GM21576 (cell line): ENCODE measurements around the gene LPAR3.
"Not testable (repeated sequence)": the region's sequence is repeated elsewhere in the genome, so short reads cannot be mapped to it uniquely, and the experiment has no call there.

Experiments
- ATAC-seq: cut with Tn5 transposase; IDR thresholded peaks from one replicate; pipeline ENCODE4 v1.9.1; 2021; ENCODE audit warnings: mild to moderate bottlenecking, moderate library complexity; ENCODE audit not compliant: unreplicated experiment

The LPAR3 gene

GRCh38 chr1:84907095-84907827, 14.3 kb upstream of the LPAR3 start:
- ATAC-seq = no peak

DNA sequence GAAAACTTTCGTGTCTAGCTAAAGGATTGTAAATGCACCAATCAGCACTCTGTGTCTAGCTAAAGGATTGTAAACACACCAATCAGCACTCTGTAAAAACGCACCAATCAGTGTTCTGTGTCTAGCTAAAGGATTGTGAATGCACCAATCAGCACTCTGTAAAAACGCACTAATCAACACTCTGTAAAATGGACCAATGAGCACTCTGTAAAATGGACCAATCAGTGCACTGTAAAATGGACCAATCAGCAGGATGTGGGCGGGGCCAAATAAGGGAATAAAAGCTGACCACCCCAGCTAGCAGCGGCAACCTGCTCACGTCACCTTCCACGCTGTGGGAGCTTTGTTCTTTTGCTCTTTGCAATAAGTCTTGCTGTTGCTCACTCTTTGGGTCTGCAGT, 9.7 kb upstream of the LPAR3 start:
- not testable (repeated sequence) for ATAC-seq

DNA sequence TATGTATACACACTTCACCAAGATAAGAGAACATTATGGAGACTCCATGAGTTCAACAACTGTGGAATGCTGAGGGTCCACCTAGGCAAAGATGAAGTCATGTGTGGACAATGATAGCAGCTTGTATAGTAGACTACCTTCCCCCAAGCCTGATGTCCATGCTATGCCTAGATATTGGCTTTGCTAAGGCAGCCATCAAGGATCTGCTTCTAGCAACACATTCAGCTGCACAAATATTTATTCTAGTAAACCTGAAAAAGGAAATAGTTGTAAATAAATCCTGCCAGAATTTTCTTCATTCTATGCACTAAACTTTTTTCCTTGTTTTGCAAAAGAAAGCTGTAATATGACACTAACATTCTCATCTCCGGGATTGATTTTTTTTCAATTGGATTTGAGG, 7.0 kb upstream of the LPAR3 start:
- ATAC-seq = no peak

- no peak for ATAC-seq
Observed at GRCh38 chr1:84896279-84896678, 3.3 kb upstream of the LPAR3 start.

GRCh38 chr1:84890566-84890965, 2.4 kb downstream of the LPAR3 start:
- no peak for ATAC-seq

DNA sequence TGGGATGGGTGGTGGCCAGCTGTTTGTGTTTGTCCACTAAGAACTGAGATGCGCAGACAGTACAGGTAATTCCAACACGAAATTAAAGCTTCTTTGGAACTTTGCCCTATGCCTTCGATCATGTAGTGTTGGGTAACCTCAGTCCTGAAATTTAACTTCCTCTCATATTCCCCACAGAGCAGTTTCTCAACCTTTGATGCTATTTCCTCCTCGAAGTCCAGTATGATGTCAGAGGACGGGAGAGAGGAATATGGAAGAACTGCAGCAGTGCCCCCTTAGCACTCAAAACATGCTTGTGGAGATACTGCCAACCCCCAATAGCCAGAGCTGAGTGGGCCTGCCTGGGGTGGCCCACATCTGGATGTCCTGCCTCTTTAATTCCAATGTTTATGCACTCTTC, 3.6 kb downstream of the LPAR3 start:
- no peak for ATAC-seq

- no peak for ATAC-seq
Observed at GRCh38 chr1:84888753-84889152, 4.3 kb downstream of the LPAR3 start.

DNA sequence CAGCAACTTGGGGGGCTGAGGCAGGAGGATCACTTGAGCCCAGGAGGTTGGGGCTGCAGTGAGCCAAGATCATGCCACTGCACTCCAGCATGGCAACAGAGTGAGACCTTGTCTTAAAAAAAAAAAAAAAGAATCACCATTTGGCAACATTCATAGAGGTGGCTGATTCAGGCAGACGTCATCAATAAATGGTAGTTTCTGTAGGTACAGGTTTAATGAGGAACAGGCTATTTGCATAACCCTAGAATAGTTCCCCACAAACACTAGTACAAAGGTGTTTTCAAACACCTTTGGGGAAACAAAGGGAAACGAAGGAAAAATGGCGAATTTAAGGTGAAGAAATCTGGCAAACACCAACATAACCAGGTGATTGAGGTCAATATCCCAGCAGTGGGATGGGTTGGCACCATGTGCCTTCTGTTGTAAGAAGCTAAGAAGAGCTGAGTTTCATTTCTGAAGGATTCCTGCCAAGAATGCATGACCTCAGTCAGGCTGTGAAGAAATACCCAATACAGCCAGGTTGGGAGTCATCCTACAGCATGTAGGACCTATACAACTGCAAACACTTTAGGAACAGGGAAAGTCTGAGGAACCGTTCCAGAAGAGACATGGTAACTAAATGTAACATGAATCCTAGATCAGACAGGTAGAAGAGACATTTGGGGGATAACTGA, 5.6 kb downstream of the LPAR3 start:
- no peak for ATAC-seq

DNA sequence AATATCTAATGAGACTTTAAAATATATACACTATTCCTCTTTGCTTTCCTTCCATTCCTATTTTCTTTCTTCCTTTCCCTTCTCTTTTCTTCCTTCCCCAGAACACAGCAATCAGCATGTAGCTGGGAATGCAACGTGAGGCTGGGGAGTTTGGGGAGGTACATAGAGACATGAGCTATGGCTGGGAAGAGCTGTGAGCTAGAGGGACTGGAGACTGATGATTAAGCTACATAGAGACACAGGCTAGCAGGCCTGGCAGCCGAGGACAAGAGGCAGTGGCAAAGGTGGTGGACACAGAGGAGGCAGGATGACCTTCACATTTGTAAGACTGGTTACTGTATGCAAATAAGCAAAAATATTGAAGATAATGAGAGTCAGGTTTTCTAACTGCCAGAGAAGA, 7.5 kb downstream of the LPAR3 start:
- no peak for ATAC-seq

- ATAC-seq = no peak
Observed at GRCh38 chr1:84884671-84885389, 8.2 kb downstream of the LPAR3 start.

DNA sequence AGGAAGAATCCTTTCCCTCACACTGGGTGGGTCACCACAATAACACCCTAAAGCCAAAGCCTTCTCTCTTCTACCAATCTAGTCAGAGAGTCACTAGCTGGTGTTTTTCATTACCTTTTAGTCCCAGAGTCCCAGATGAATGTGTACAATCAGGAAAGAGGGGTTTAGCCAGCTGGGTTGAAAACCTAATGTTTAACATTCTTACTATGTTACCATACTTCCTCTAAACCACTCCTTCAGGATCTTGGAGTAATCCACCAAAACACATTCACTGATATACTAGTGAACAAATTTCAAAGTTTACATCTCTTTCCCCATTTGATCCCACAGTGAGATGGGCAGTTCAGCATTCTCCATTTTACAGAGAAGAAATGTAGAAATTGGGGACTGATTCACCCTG, 9.7 kb downstream of the LPAR3 start:
- ATAC-seq = no peak

DNA sequence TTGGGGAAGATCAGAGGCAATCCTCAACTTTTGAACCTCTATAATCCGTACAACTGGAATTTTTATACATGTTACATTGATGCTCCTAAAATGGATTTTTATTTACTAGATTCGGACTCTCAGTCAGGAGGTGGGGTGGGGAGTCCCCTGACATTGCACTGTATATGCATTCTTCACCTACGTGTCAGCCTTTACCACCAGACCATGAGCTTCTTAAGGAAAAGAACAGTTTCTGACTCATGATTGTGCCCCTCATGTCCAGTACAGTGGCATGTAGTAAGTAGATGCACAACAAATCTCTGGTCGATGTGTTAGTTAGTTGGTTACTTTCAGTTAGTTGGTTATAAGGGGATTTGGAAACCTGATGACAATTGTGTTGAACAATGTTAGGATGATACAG, 15.4 kb downstream of the LPAR3 start:
- ATAC-seq = no peak

DNA sequence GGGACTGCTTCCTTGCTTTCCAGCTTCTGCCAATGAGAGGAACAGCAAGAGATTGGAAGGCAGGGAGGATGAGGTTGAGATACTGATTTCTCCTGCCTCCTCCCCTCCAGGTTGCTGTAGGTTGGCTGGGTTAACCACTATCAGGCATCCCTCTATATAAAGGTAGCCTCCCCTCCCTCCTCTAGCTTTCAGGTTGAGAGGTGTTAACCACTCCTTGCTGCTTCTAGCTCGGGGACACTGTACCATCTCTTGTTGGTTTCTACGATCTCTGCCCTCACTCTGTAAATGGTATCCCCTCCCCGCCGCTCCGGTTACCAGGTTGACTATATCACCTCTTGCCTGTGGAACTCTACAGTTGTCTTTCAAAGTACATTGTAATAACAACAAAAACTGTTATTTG, 16.7 kb downstream of the LPAR3 start:
- no peak for ATAC-seq

- no peak for ATAC-seq
Observed at GRCh38 chr1:84873366-84873765, 19.6 kb downstream of the LPAR3 start.

DNA sequence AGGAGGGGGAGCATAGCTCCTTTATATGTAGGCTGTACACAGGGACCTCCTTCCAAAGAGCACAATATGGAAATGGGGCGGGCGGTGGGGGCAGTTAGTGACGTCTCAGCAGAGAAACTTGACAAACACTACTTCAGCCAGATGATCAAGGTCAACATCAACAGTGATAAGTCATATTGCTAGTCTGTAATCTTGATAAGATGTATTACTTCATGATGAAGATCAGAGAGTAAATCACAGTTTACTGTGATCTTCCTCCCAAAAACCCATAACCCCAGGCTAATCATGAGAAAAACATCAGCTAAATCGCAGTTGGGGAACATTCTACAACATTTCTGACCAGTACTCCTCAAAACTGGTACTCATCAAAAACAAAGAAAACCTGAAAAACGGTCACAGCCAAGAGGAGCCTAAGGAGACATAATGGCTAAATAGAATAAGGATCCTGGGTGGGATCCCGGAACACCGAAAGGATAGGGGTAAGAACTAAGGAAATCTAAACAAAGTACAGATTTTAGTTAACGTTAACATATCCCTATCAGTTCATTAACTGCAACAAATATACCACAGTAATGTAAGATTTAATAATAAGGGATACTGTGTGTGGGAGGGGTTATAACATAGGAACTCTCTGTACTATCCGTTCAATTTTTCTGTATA, 20.2 kb downstream of the LPAR3 start:
- ATAC-seq = no peak

DNA sequence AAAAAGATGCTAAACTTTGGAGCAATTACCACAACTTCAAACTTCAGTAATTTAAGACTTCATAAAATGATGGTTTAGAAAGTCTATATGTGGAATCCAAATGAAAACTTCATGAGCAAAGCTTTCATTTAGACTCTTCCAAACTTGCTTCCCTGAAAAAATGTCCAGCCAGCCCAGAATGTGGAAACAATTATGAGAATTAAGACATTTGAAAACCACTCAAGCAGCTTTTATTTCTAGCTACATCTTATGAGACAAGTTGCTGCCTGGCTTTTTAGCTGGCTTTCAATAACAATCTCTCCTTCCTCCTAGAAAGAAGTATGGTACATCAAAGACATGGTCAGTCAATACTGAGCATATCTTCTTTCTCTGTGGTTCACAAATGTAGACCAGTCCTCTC, 21.8 kb downstream of the LPAR3 start:
- ATAC-seq = no peak

- no peak for ATAC-seq
Observed at GRCh38 chr1:84870591-84870990, 22.4 kb downstream of the LPAR3 start.

GRCh38 chr1:84869720-84870119, 23.3 kb downstream of the LPAR3 start:
- no peak for ATAC-seq

GRCh38 chr1:84862810-84863251, 30.2 kb downstream of the LPAR3 start:
- ATAC-seq = peak; percentile 87

DNA sequence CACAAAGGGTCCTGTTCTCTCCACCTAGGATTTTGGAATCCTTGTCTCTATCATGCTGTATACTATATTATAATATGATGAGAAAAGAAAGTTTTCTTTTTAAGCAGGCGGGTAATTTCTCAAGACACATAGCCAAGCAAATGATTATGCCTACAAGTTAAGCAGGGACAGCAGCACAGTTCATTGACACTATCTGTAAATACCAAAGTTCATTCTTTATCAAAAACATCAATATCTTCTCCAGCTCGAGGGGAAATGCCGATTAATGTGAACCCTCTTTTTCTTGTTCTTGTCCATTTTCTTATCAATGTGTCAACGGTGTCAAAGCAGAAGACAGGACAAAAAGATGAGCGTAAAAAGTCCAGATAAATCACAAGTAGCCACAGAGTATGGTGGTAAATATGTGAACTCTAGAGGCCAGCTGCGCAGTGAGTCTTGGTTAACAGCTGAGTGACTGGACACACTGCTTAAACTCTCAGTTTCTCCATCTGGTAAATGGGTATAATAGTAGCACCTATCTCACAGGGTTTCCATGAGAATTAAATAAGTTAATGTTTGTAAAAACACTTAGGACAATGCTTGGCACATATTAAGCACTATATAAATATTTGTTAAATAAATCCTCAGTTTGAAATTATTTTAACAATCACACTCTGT, 30.9 kb downstream of the LPAR3 start:
- peak; percentile 29 for ATAC-seq

- no peak for ATAC-seq
Observed at GRCh38 chr1:84861516-84861915, 31.5 kb downstream of the LPAR3 start.
